HepG2 (cell line): ENCODE data around the gene CCL16. TPM values are rescaled to one million over a fixed set of nuclear protein-coding genes. Genes with fewer than 3 reads are reported as not detected.

Source experiments
- DPF2 ChIP-seq: sonication (generic); formaldehyde crosslinking; IDR thresholded peaks from 2 replicates; pipeline ENCODE4 v1.4.0; 2020; ENCODE audit warnings: mild to moderate bottlenecking, low read depth, missing genetic modification reagents, borderline replicate concordance
- EP300 ChIP-seq, 3 experiments: sonication (generic) in 1 of 3; formaldehyde crosslinking in 1 of 3; IDR thresholded peaks; 2 replicates each; pipeline versions ENCODE4 v1.5.1 to v1.6.1; 2011 to 2020; ENCODE audit warnings: low read depth in 2 of 3, low read length in 2 of 3, borderline replicate concordance in 1 of 3, improper control_type of control experiment in 1 of 3, mild to moderate bottlenecking in 1 of 3, missing genetic modification reagents in 1 of 3, moderate library complexity in 1 of 3
- FOXC1 ChIP-seq: sonication (generic); formaldehyde crosslinking; IDR thresholded peaks from 2 replicates; pipeline ENCODE4 v1.8.0; 2022; ENCODE audit warnings: mild to moderate bottlenecking, missing genetic modification reagents, borderline replicate concordance
- HMGA1 ChIP-seq: sonication (generic); formaldehyde crosslinking; conservative IDR thresholded peaks from 2 replicates; pipeline ENCODE4 v1.4.0; 2020; ENCODE audit warnings: missing genetic modification reagents
- KLF12 ChIP-seq: sonication (generic); formaldehyde crosslinking; IDR thresholded peaks from 2 replicates; pipeline ENCODE4 v1.4.0; 2020; ENCODE audit warnings: missing genetic modification reagents, borderline replicate concordance
- LCORL ChIP-seq, 2 experiments: fragments of 450-650 bp in 1 of 2; sonication (generic) in 1 of 2; formaldehyde crosslinking in 1 of 2; IDR thresholded peaks; 2 replicates each; pipeline versions ENCODE4 v1.5.0 to v1.6.1; 2017 to 2020; ENCODE audit warnings: antibody characterized with exemption in 1 of 2, missing genetic modification reagents in 1 of 2
- MXD4 ChIP-seq: IDR thresholded peaks from 2 replicates; pipeline ENCODE4 v1.6.1; 2016; ENCODE audit warnings: mild to moderate bottlenecking, missing biosample characterization, missing genetic modification reagents
- PAWR ChIP-seq: sonication (generic); formaldehyde crosslinking; IDR thresholded peaks from 2 replicates; pipeline ENCODE4 v1.4.0; 2020; ENCODE audit warnings: missing genetic modification reagents, mild to moderate bottlenecking, borderline replicate concordance
- SMAD3 ChIP-seq: sonication (generic); formaldehyde crosslinking; IDR thresholded peaks from 2 replicates; pipeline ENCODE4 v1.4.0; 2020; ENCODE audit warnings: missing genetic modification reagents
- SMYD3 ChIP-seq: sonication (generic); formaldehyde crosslinking; IDR thresholded peaks from 2 replicates; pipeline ENCODE4 v1.8.1; 2023; ENCODE audit warnings: mild to moderate bottlenecking, missing genetic modification reagents
- SP2 ChIP-seq: sonication (generic); formaldehyde crosslinking; IDR thresholded peaks from 2 replicates; pipeline ENCODE4 v1.5.1; 2020; ENCODE audit warnings: mild to moderate bottlenecking, missing genetic modification reagents
- SP4 ChIP-seq: sonication (generic); formaldehyde crosslinking; IDR thresholded peaks from 2 replicates; pipeline ENCODE4 v1.8.1; 2023; ENCODE audit warnings: mild to moderate bottlenecking, missing genetic modification reagents
- ZNF292 ChIP-seq: sonication (generic); formaldehyde crosslinking; IDR thresholded peaks from 2 replicates; pipeline ENCODE4 v1.8.1; 2022; ENCODE audit warnings: mild to moderate bottlenecking, low read depth, missing genetic modification reagents, borderline replicate concordance
- ZNF337 ChIP-seq: sonication (generic); formaldehyde crosslinking; IDR thresholded peaks from 2 replicates; pipeline ENCODE4 v1.5.1; 2020; ENCODE audit warnings: missing genetic modification reagents, low read depth, mild to moderate bottlenecking, borderline replicate concordance
- ZNF354B ChIP-seq: sonication (generic); formaldehyde crosslinking; IDR thresholded peaks from 2 replicates; pipeline ENCODE4 v1.8.0; 2022; ENCODE audit warnings: mild to moderate bottlenecking, missing genetic modification reagents
- ZNF674 ChIP-seq: sonication (generic); formaldehyde crosslinking; IDR thresholded peaks from 2 replicates; pipeline ENCODE4 v1.5.0; 2020; ENCODE audit warnings: low read depth, mild to moderate bottlenecking, missing genetic modification reagents
- polyA plus RNA-seq, 8 experiments: library from polyadenylated mRNA; depleted of rRNA in 3 of 8; stranded (reverse) in 7 of 8; unstranded in 1 of 8; fragments of >200 nt; fragmentation: Illumina TruSeq in 4 of 8; extraction: Trizol in 4 of 8; gene quantifications; 2 replicates each; pipeline versions ENCODE4 v1.2.1 to v1.2.3, GENCODE V29; 2011 to 2016; ENCODE audit warnings: low read depth in 4 of 8, missing spikeins in 1 of 8, mixed read lengths in 1 of 8; ENCODE audit not compliant: insufficient read depth in 1 of 8
- total RNA-seq, 5 experiments: library from RNA; depleted of rRNA; stranded (reverse); fragments of >200 nt; fragmentation: Illumina TruSeq; extraction: Trizol; gene quantifications; 2 replicates each; pipeline ENCODE4 v1.2.3, GENCODE V29; 2016; ENCODE audit warnings: low read depth in 1 of 5
- TF ChIP-seq, protein P1 (sequence below), 2 experiments: sonication (generic) in 1 of 2; formaldehyde crosslinking in 1 of 2; IDR thresholded peaks; 2 replicates each; pipeline versions ENCODE4 v1.6.1 to v1.9.0; 2014 to 2022; ENCODE audit warnings: antibody characterized with exemption in 1 of 2, borderline replicate concordance in 1 of 2, inconsistent platforms in 1 of 2, low read depth in 1 of 2, missing genetic modification reagents in 1 of 2
- TF ChIP-seq, protein P2 (sequence below): sonication (generic); formaldehyde crosslinking; conservative IDR thresholded peaks from 2 replicates; pipeline ENCODE4 v1.4.0; 2020; ENCODE audit warnings: missing genetic modification reagents

CCL16 gene
- total and polyA plus RNA-seq, 2 of the 13 experiments (the other 11 are each of a cell fraction or from before 2014, with no cell fraction given): 2.0 to 14.7 TPM

DNA sequence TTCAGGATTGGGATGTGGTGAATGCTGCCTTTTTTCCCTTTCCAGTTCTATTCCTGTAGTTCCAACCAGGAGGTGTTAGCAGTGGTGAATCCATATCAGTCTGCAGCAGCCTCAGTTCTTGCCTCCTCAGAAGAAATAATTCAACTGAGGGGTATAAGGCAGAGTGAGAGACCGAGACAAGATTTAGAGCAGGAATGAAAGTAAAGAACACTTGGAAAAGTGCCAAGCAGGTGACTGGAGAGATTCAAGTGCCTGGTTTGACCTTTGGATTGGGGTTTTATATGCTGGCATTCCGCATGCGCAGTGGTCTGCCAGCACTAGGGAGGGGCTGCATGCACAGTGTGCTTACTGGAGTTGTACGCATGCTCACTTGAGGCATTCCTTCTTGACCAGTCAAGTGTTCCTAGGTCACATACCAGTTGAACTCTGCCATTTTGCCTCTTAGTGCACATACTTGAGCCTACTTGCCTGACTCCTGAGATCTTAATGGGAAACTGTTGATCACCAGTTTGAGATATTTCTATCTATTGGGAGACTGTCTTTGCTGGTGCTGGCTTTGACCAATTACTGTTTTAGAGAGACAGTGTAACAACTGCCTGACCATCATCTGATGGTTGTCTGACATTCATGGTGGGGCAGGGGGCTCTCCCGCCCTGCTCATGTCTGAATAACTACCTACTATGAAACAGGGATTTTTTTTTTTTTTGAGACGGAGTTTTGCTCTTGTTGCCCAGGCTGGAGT lies 20.7 kb upstream of the CCL16 start (continued):
- TF ChIP-seq, protein P1, sequence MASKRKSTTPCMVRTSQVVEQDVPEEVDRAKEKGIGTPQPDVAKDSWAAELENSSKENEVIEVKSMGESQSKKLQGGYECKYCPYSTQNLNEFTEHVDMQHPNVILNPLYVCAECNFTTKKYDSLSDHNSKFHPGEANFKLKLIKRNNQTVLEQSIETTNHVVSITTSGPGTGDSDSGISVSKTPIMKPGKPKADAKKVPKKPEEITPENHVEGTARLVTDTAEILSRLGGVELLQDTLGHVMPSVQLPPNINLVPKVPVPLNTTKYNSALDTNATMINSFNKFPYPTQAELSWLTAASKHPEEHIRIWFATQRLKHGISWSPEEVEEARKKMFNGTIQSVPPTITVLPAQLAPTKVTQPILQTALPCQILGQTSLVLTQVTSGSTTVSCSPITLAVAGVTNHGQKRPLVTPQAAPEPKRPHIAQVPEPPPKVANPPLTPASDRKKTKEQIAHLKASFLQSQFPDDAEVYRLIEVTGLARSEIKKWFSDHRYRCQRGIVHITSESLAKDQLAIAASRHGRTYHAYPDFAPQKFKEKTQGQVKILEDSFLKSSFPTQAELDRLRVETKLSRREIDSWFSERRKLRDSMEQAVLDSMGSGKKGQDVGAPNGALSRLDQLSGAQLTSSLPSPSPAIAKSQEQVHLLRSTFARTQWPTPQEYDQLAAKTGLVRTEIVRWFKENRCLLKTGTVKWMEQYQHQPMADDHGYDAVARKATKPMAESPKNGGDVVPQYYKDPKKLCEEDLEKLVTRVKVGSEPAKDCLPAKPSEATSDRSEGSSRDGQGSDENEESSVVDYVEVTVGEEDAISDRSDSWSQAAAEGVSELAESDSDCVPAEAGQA (IDR thresholded peaks at IDR 0.05; ENCODE audit: low read depth): no peak
- TF ChIP-seq, protein P1 (CRISPR knock-in tag; IDR thresholded peaks at IDR 0.05; ENCODE audit: borderline replicate concordance): no peak
- TF ChIP-seq SP2 (CRISPR knock-in tag) (no peak), SP4 (CRISPR knock-in tag) (peak; percentile 22; the same call in 1 of the 2 replicates), FOXC1 (CRISPR knock-in tag) (no peak), PAWR (CRISPR knock-in tag) (no peak), MXD4 (CRISPR knock-in tag) (no peak), ZNF337 (CRISPR knock-in tag) (no peak), ZNF354B (CRISPR knock-in tag) (no peak), HMGA1 (CRISPR knock-in tag) (no peak), ZNF292 (peak; percentile 21; the same call in 1 of the 2 replicates), SMYD3 (0 out of 2 replicates have a peak, but pooled peaks have one; percentile 24), ZNF674 (CRISPR knock-in tag) (no peak), SMAD3 (peak; percentile 67; the same call in 1 of the 2 replicates), LCORL (IDR thresholded peaks at IDR 0.05) (0 out of 2 replicates have a peak, but pooled peaks have one; percentile 32), LCORL (CRISPR knock-in tag; IDR thresholded peaks at IDR 0.05) (no peak), KLF12 (no peak), DPF2 (CRISPR knock-in tag) (no peak), EP300 (IDR thresholded peaks at IDR 0.05; ENCODE audit: low read depth in 2 of 2, low read length in 2 of 2) (0 out of 4 replicates have a peak, but pooled peaks have one; percentile 36 to 62), EP300 (CRISPR knock-in tag; IDR thresholded peaks at IDR 0.05; ENCODE audit: borderline replicate concordance) (no peak)
- TF ChIP-seq, protein P2, sequence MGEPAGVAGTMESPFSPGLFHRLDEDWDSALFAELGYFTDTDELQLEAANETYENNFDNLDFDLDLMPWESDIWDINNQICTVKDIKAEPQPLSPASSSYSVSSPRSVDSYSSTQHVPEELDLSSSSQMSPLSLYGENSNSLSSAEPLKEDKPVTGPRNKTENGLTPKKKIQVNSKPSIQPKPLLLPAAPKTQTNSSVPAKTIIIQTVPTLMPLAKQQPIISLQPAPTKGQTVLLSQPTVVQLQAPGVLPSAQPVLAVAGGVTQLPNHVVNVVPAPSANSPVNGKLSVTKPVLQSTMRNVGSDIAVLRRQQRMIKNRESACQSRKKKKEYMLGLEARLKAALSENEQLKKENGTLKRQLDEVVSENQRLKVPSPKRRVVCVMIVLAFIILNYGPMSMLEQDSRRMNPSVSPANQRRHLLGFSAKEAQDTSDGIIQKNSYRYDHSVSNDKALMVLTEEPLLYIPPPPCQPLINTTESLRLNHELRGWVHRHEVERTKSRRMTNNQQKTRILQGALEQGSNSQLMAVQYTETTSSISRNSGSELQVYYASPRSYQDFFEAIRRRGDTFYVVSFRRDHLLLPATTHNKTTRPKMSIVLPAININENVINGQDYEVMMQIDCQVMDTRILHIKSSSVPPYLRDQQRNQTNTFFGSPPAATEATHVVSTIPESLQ (CRISPR knock-in tag): no peak
